ENCODE results near the gene FN3KRP. TPM values are rescaled to one million over a fixed set of nuclear protein-coding genes. Genes with fewer than 3 reads are reported as not detected.

FN3KRP gene
- total RNA-seq, 1 experiment from 2014 or later = 37.7 TPM

Other genes starting within 250 kb of the FN3KRP start
- gene FOXK2, start 197.0 kb upstream of the FN3KRP start, total RNA-seq (2014; rRNA removed) = 24.8 and 31.5 TPM in 2 replicates
- gene WDR45B, start 68.3 kb upstream of the FN3KRP start, total RNA-seq (2014; rRNA removed) = 90.8 and 116 TPM in 2 replicates
- gene RAB40B, start 18.0 kb upstream of the FN3KRP start, total RNA-seq (2014; rRNA removed) = 15.6 and 17.9 TPM in 2 replicates
- 0.23 and 3.1 TPM in 2 replicates for gene FN3K, start 18.9 kb downstream of the FN3KRP start, total RNA-seq (2014; rRNA removed)
- gene TBCD, start 35.4 kb downstream of the FN3KRP start, total RNA-seq (2014; rRNA removed) = 27.0 and 46.2 TPM in 2 replicates
- not detected in 2 replicates for gene ZNF750, start 123.3 kb downstream of the FN3KRP start, total RNA-seq (2014; rRNA removed)

Data from LHCN-M2 (cell line).